ENCODE measurements around the gene ABRACL. TPM values are rescaled to one million over a fixed set of nuclear protein-coding genes. Genes with fewer than 3 reads are reported as not detected.

ABRACL gene
- total RNA-seq, result 100 to 1,000 TPM; 124 to 134 TPM

- H3K27me3 Mint-ChIP-seq (ENCODE audit: low read depth), result no peaks in the 10 kb centered on the region
- ChIA-PET POLR2A (interaction anchor here (0.8 to 3.0 kb wide), 7 partner anchors 9 to 346 kb away, joined by 3 to 20 read pairs (median 4); partner anchors contain the start of genes CITED2 and REPS1), CTCF (interaction anchor here (1.2 to 1.4 kb wide), 2 partner anchors 96 to 336 kb away, joined by 3 to 4 read pairs; no protein-coding TSS in a partner anchor)
- H3K4me1 Mint-ChIP-seq (ENCODE audit: low read depth), result peaks cover 27% of the 10 kb centered on the region
- H3K27ac Mint-ChIP-seq, result peak within 1 kb of the TSS; percentile 89
- ATAC-seq (peak; percentile 84), DNase-seq (peak; percentile 89)
- H3K4me3 Mint-ChIP-seq, result no peak within 1 kb of the TSS
- peaks cover 13% of the 10 kb centered on the region for H3K36me3 Mint-ChIP-seq (ENCODE audit: low read depth)
- H3K9me3 Mint-ChIP-seq (ENCODE audit: insufficient read depth), result no peaks in the 10 kb centered on the region
These were observed at the start of gene ABRACL for GRCh38 chr6:139028658-139029469. ABRACL (plus strand) TSS chr6:139028745; CDS start chr6:139034161, 5,416 bp downstream.

GRCh38 chr6:138979365-138979764, 49.2 kb upstream of the ABRACL start:
- DNase-seq (no peak), ATAC-seq (no peak)
- ChIA-PET POLR2A (no interaction called here), CTCF (no interaction called here)
- H3K27me3 Mint-ChIP-seq (ENCODE audit: low read depth), result no peaks in the 10 kb centered on the region
- peaks cover 8% of the 10 kb centered on the region for H3K4me1 Mint-ChIP-seq (ENCODE audit: low read depth)
- H3K9me3 Mint-ChIP-seq (ENCODE audit: insufficient read depth), result no peaks in the 10 kb centered on the region
- no peaks in the 10 kb centered on the region for H3K36me3 Mint-ChIP-seq (ENCODE audit: low read depth)
- H3K27ac Mint-ChIP-seq, result no peak overlapping the region
- no peak overlapping the region for H3K4me3 Mint-ChIP-seq

GRCh38 chr6:138979813-138980668, 48.5 kb upstream of the ABRACL start:
- Mint-ChIP-seq H3K9me3 (ENCODE audit: insufficient read depth) (no peaks in the 10 kb centered on the region), H3K27ac (no peak overlapping the region), H3K4me3 (no peak overlapping the region), H3K27me3 (ENCODE audit: low read depth) (no peaks in the 10 kb centered on the region), H3K36me3 (ENCODE audit: low read depth) (no peaks in the 10 kb centered on the region), H3K4me1 (ENCODE audit: low read depth) (peaks cover 6% of the 10 kb centered on the region)
- CTCF ChIA-PET, result no interaction called here
- ATAC-seq (no peak), DNase-seq (no peak)
- POLR2A ChIA-PET, result no interaction called here

- ATAC-seq (no peak), DNase-seq (no peak)
- Mint-ChIP-seq H3K4me3 (no peak overlapping the region), H3K9me3 (ENCODE audit: insufficient read depth) (no peaks in the 10 kb centered on the region), H3K36me3 (ENCODE audit: low read depth) (no peaks in the 10 kb centered on the region), H3K27me3 (ENCODE audit: low read depth) (no peaks in the 10 kb centered on the region), H3K4me1 (ENCODE audit: low read depth) (peaks cover 6% of the 10 kb centered on the region), H3K27ac (no peak overlapping the region)
- POLR2A ChIA-PET, result no interaction called here
- CTCF ChIA-PET, result interaction anchor here (0.7 to 1.0 kb wide), 4 partner anchors 9 to 388 kb away, joined by 3 read pairs; no protein-coding TSS in a partner anchor
These were observed 47.1 kb upstream of the ABRACL start for GRCh38 chr6:138981416-138981815.

- Mint-ChIP-seq H3K4me1 (ENCODE audit: low read depth) (peaks cover 12% of the 10 kb centered on the region), H3K36me3 (ENCODE audit: low read depth) (no peaks in the 10 kb centered on the region), H3K27ac (peak overlapping the region; percentile 35), H3K9me3 (ENCODE audit: insufficient read depth) (no peaks in the 10 kb centered on the region), H3K4me3 (peak overlapping the region; percentile 74), H3K27me3 (ENCODE audit: low read depth) (no peaks in the 10 kb centered on the region)
- CTCF ChIA-PET, result interaction anchor here (0.7 to 2.6 kb wide), 13 partner anchors 10 to 378 kb away, joined by 3 to 16 read pairs (median 5); no protein-coding TSS in a partner anchor
- ATAC-seq (no peak), DNase-seq (no peak)
- POLR2A ChIA-PET, result interaction anchor here (1.1 to 4.5 kb wide), 5 partner anchors 11 to 388 kb away, joined by 4 to 20 read pairs (median 5); partner anchors contain the start of genes ABRACL and CITED2
These were observed 42.0 kb upstream of the ABRACL start for GRCh38 chr6:138986578-138986977.

- CTCF ChIA-PET, result interaction anchor here (0.5 to 2.6 kb wide), 16 partner anchors 10 to 377 kb away, joined by 3 to 16 read pairs (median 4); no protein-coding TSS in a partner anchor
- Mint-ChIP-seq H3K36me3 (ENCODE audit: low read depth) (no peaks in the 10 kb centered on the region), H3K4me3 (peak overlapping the region; percentile 79), H3K27ac (peak overlapping the region; percentile 73), H3K9me3 (ENCODE audit: insufficient read depth) (no peaks in the 10 kb centered on the region), H3K4me1 (ENCODE audit: low read depth) (peaks cover 11% of the 10 kb centered on the region), H3K27me3 (ENCODE audit: low read depth) (no peaks in the 10 kb centered on the region)
- POLR2A ChIA-PET, result interaction anchor here (0.6 to 4.5 kb wide), 8 partner anchors 12 to 401 kb away, joined by 3 to 20 read pairs (median 4); partner anchors contain the start of genes ABRACL and CITED2
- DNase-seq, result no peak
- no peak for ATAC-seq
These were observed 41.4 kb upstream of the ABRACL start for GRCh38 chr6:138987080-138987642.

- POLR2A ChIA-PET, result interaction anchor here (0.6 to 4.5 kb wide), 8 partner anchors 37 to 400 kb away, joined by 3 to 20 read pairs (median 4); partner anchors contain the start of genes ABRACL and CITED2
These were observed 40.7 kb upstream of the ABRACL start, which contains the start of gene REPS1 for GRCh38 chr6:138987643-138988468. REPS1 (minus strand) TSS chr6:138988253; CDS start chr6:138987682, 571 bp downstream.

GRCh38 chr6:138988469-138988834, 40.1 kb upstream of the ABRACL start:
- H3K4me3 Mint-ChIP-seq, result peak overlapping the region; percentile 87
- H3K36me3 Mint-ChIP-seq (ENCODE audit: low read depth), result no peaks in the 10 kb centered on the region
- no peak for DNase-seq
- H3K27me3 Mint-ChIP-seq (ENCODE audit: low read depth), result peaks cover 7% of the 10 kb centered on the region
- H3K9me3 Mint-ChIP-seq (ENCODE audit: insufficient read depth), result no peaks in the 10 kb centered on the region
- ATAC-seq, result peak; percentile 9
- POLR2A ChIA-PET, result interaction anchor here (1.1 to 4.5 kb wide), 3 partner anchors 40 to 386 kb away, joined by 3 to 20 read pairs (median 8); partner anchors contain the start of genes ABRACL and CITED2
- CTCF ChIA-PET, result interaction anchor here (0.8 to 3.4 kb wide), 16 partner anchors 9 to 381 kb away, joined by 3 to 19 read pairs (median 4); no protein-coding TSS in a partner anchor
- peak overlapping the region; percentile 94 for H3K27ac Mint-ChIP-seq
- peaks cover 11% of the 10 kb centered on the region for H3K4me1 Mint-ChIP-seq (ENCODE audit: low read depth)

More at GRCh38 chr6:138987643-138988468, 40.7 kb upstream of the ABRACL start, which contains the start of gene REPS1:
- H3K4me3 Mint-ChIP-seq, result peak within 1 kb of the TSS; percentile 87
- H3K4me1 Mint-ChIP-seq (ENCODE audit: low read depth), result peaks cover 11% of the 10 kb centered on the region
- CTCF ChIA-PET, result interaction anchor here (0.5 to 3.4 kb wide), 25 partner anchors 9 to 344 kb away, joined by 3 to 19 read pairs (median 3); no protein-coding TSS in a partner anchor
- peak; percentile 93 for DNase-seq
- H3K27me3 Mint-ChIP-seq (ENCODE audit: low read depth), result peaks cover under 1% of the 10 kb centered on the region
- no peaks in the 10 kb centered on the region for H3K9me3 Mint-ChIP-seq (ENCODE audit: insufficient read depth)
- H3K36me3 Mint-ChIP-seq (ENCODE audit: low read depth), result no peaks in the 10 kb centered on the region
- peak; percentile 97 for ATAC-seq
- peak within 1 kb of the TSS; percentile 94 for H3K27ac Mint-ChIP-seq

GRCh38 chr6:138989098-138989983, 39.2 kb upstream of the ABRACL start:
- H3K4me1 Mint-ChIP-seq (ENCODE audit: low read depth), result peaks cover 11% of the 10 kb centered on the region
- ChIA-PET POLR2A (interaction anchor here (1.1 to 4.5 kb wide), 2 partner anchors 39 to 151 kb away, joined by 3 to 20 read pairs; partner anchors contain the start of gene ABRACL), CTCF (interaction anchor here (0.5 to 3.4 kb wide), 18 partner anchors 8 to 381 kb away, joined by 3 to 19 read pairs (median 4); no protein-coding TSS in a partner anchor)
- no peak overlapping the region for H3K27ac Mint-ChIP-seq
- peaks cover 7% of the 10 kb centered on the region for H3K27me3 Mint-ChIP-seq (ENCODE audit: low read depth)
- no peaks in the 10 kb centered on the region for H3K9me3 Mint-ChIP-seq (ENCODE audit: insufficient read depth)
- H3K4me3 Mint-ChIP-seq, result peak overlapping the region; percentile 87
- DNase-seq (no peak), ATAC-seq (no peak)
- no peaks in the 10 kb centered on the region for H3K36me3 Mint-ChIP-seq (ENCODE audit: low read depth)

Data from activated CD8-positive, alpha-beta T cell treated with anti-CD3 and anti-CD28 coated beads, Interleukin-2, amount 10 ng/mL, durations not matched to agents 7 days and 5 days (primary cell).